ENCODE data around the gene EPHA1. TPM values are rescaled to one million over a fixed set of nuclear protein-coding genes. Genes with fewer than 3 reads are reported as not detected.

The EPHA1 gene
- total RNA-seq, 1 donor = not detected

GRCh38 chr7:143345428-143345900 lies 63.2 kb downstream of the EPHA1 start:
- no peak overlapping the region for H3K4me3 ChIP-seq (ENCODE audit: low read depth, low read length)
- no peak for DNase-seq (ENCODE audit: low read depth)
- TF ChIP-seq CTCF (IDR thresholded peaks at IDR 0.05; ENCODE audit: insufficient read depth, low read length) = peak; percentile 38

GRCh38 chr7:143343596-143343995 lies 65.1 kb downstream of the EPHA1 start:
- no peak for DNase-seq (ENCODE audit: low read depth)
- TF ChIP-seq CTCF (IDR thresholded peaks at IDR 0.05; ENCODE audit: insufficient read depth, low read length) = no peak
- no peak overlapping the region for H3K4me3 ChIP-seq (ENCODE audit: low read depth, low read length)

GRCh38 chr7:143341842-143342241 lies 66.8 kb downstream of the EPHA1 start:
- H3K4me3 ChIP-seq (ENCODE audit: low read depth, low read length) = no peak overlapping the region
- no peak for DNase-seq (ENCODE audit: low read depth)
- TF ChIP-seq CTCF (IDR thresholded peaks at IDR 0.05; ENCODE audit: insufficient read depth, low read length) = no peak

Small RNA genes within 50 kb of the gene (small RNA-seq; reads per million reads assigned to genes)
- not detected for gene MIR6892

Other genes starting within 250 kb of the EPHA1 start
- gene TAS2R39, start 225.4 kb downstream of the EPHA1 start, total RNA-seq (ENCODE audit: low replicate concordance) = not detected in 2 replicates
- not detected in 2 replicates for gene TAS2R40, start 186.8 kb downstream of the EPHA1 start, total RNA-seq (ENCODE audit: low replicate concordance)
- 53.3 and 91.9 TPM in 2 replicates for gene GSTK1, start 145.4 kb downstream of the EPHA1 start, total RNA-seq (ENCODE audit: low replicate concordance)
- not detected in 2 replicates for gene TMEM139, start 123.9 kb downstream of the EPHA1 start, total RNA-seq (ENCODE audit: low replicate concordance)
- gene CASP2, start 120.5 kb downstream of the EPHA1 start, total RNA-seq (ENCODE audit: low replicate concordance) = 18.4 and 19.8 TPM in 2 replicates
- gene CLCN1, start 92.7 kb downstream of the EPHA1 start, total RNA-seq (ENCODE audit: low replicate concordance) = 0.16 TPM in 1 of 2 replicates, not detected in the other
- 3.2 and 4.0 TPM in 2 replicates for gene FAM131B, start 46.1 kb downstream of the EPHA1 start, total RNA-seq (ENCODE audit: low replicate concordance)
- 41.6 and 48.4 TPM in 2 replicates for gene ZYX, start 27.5 kb downstream of the EPHA1 start, total RNA-seq (ENCODE audit: low replicate concordance)
- gene TAS2R60, start 34.6 kb upstream of the EPHA1 start, total RNA-seq (ENCODE audit: low replicate concordance) = not detected in 2 replicates
- 0.09 TPM in 1 of 2 replicates, not detected in the other for gene TAS2R41, start 69.0 kb upstream of the EPHA1 start, total RNA-seq (ENCODE audit: low replicate concordance)
- 0.25 TPM in 1 of 2 replicates, not detected in the other for gene CTAGE15, start 162.9 kb upstream of the EPHA1 start, total RNA-seq (ENCODE audit: low replicate concordance)
- gene TCAF2, start 212.1 kb upstream of the EPHA1 start, total RNA-seq (ENCODE audit: low replicate concordance) = 1.6 TPM in 2 replicates